ENCODE data around the gene RHOB. TPM values are rescaled to one million over a fixed set of nuclear protein-coding genes. Genes with fewer than 3 reads are reported as not detected.

The RHOB gene
- total RNA-seq, 1 donor from 2014 or later: 12.9 TPM

GRCh38 chr2:20429528-20429927, 17.3 kb upstream of the RHOB start:
- Mint-ChIP-seq H3K27ac (peak overlapping the region; percentile 71), H3K27me3 (no peaks in the 10 kb centered on the region), H3K4me3 (peak overlapping the region; percentile 20), H3K4me1 (peaks cover 55% of the 10 kb centered on the region), H3K36me3 (ENCODE audit: low read depth) (no peaks in the 10 kb centered on the region), H3K9me3 (no peaks in the 10 kb centered on the region)
- DNase-seq: no peak
- ChIA-PET CTCF (interaction anchor here (0.7 to 2.1 kb wide), 3 partner anchors 13 to 213 kb away, joined by 3 to 9 read pairs (median 4); no protein-coding TSS in a partner anchor), POLR2A (interaction anchor here (0.6 to 2.8 kb wide), 2 partner anchors 15 to 18 kb away, joined by 3 to 17 read pairs; partner anchors contain the start of gene RHOB)
- ATAC-seq (ENCODE audit: low read depth): peak; percentile 81
- intact Hi-C loops (cut with micrococcal nuclease): loop anchor here (2.0 kb wide), 1 partner anchor 17 kb away; the partner anchor contains the start of gene RHOB
- TF ChIP-seq CTCF (IDR thresholded peaks at IDR 0.05): no peak

DNA sequence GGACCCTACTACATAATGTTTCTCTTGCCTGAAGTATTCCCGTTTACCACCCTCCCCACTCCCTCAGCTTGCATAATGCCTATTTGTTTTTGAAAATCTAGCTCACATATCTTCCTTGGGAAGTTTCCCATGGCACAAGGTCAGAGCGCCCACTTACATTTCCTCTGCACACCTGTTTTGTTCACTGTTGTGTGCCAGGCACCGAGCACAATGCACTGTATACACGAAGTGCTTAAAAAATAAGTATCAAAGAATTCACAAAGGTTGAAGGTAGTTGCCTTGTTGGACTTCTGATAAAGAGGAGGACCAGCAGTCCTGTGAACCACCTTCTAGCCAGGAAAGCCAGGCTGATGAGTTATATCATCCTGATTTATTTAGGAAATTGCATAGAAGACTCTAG, 16.8 kb upstream of the RHOB start:
- H3K4me3 Mint-ChIP-seq: no peak overlapping the region
- peak overlapping the region; percentile 71 for H3K27ac Mint-ChIP-seq
- ATAC-seq (ENCODE audit: low read depth) (no peak), DNase-seq (no peak)
- peaks cover 50% of the 10 kb centered on the region for H3K4me1 Mint-ChIP-seq
- intact Hi-C loops (cut with micrococcal nuclease): no loop called here
- H3K36me3 Mint-ChIP-seq (ENCODE audit: low read depth): no peaks in the 10 kb centered on the region
- POLR2A ChIA-PET: interaction anchor here (0.6 to 2.8 kb wide), 2 partner anchors 15 to 17 kb away, joined by 3 to 17 read pairs; partner anchors contain the start of gene RHOB
- no peak for TF ChIP-seq CTCF (IDR thresholded peaks at IDR 0.05)
- H3K9me3 Mint-ChIP-seq: no peaks in the 10 kb centered on the region
- CTCF ChIA-PET: interaction anchor here (0.7 to 2.1 kb wide), 3 partner anchors 12 to 213 kb away, joined by 3 to 9 read pairs (median 4); no protein-coding TSS in a partner anchor
- no peaks in the 10 kb centered on the region for H3K27me3 Mint-ChIP-seq

DNA sequence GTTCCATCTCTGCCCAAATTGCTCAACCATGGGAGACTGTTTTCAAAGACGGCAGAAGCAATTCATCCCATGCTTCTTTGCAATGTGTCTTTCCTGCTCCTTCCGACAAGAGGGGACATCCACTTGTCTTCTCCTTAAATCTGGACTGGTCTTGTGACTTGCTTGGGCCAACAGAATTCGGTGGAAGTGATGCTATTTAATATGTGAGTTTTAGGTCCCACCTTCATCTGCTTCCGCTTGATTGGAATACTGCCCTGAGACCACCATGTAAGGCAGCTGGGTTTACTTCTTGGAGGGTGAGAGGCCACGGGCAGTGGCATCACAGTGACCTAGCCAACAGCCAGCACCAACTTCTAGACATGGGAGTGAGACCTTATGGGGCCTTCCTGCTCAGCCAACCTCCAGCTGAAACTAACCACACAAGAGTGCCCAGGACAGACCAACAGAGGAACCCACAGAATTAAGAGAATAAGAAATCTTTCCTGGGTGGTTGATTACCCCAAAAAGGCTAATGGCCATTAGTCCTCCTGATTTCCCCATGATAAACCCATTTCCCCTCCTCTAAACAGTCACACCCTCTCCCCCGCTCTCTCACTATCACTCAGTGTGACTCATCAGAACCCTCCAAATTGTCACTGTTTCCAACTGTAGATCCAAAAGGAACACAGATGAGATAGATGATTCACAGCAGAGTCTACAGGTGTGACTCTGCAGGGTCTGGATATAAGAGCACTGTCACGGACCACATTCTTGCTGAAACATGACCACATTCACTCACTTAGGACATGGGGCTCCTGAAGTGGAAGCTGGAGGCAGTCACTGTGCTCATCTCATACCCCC, 16.2 kb upstream of the RHOB start:
- POLR2A ChIA-PET: interaction anchor here (1.6 to 2.8 kb wide), 2 partner anchors 16 kb away, joined by 6 to 17 read pairs; partner anchors contain the start of gene RHOB
- intact Hi-C loops (cut with micrococcal nuclease): no loop called here
- no peak for TF ChIP-seq CTCF (IDR thresholded peaks at IDR 0.05)
- Mint-ChIP-seq H3K4me1 (peaks cover 44% of the 10 kb centered on the region), H3K36me3 (ENCODE audit: low read depth) (no peaks in the 10 kb centered on the region), H3K27me3 (no peaks in the 10 kb centered on the region), H3K9me3 (no peaks in the 10 kb centered on the region), H3K27ac (no peak overlapping the region), H3K4me3 (no peak overlapping the region)
- ATAC-seq (ENCODE audit: low read depth) (no peak), DNase-seq (no peak)
- CTCF ChIA-PET: interaction anchor here (2.1 kb wide), 1 partner anchor 212 kb away, joined by 9 read pairs; no protein-coding TSS in a partner anchor

DNA sequence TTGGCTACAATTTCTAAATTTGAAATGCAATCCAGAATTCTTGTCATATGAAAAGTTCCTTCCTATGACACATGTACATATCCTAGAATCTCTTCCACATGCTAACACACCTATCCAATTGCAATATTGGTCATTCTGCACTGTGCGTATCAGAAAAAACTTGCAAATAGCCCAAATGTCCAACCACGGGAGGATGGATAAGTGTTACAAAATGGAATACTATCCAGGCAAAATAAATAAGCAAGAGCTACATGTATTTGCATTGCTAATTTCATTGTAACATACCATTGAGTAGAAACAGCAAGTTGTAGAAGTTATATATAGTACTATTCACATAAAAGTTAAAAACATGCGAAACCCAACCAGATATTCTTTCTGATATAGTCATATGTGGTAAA, 15.6 kb upstream of the RHOB start:
- intact Hi-C loops (cut with micrococcal nuclease): no loop called here
- POLR2A ChIA-PET: interaction anchor here (1.6 kb wide), 1 partner anchor 15 kb away, joined by 6 read pairs; the partner anchor contains the start of gene RHOB
- CTCF ChIA-PET: interaction anchor here (2.1 kb wide), 1 partner anchor 211 kb away, joined by 9 read pairs; no protein-coding TSS in a partner anchor
- no peaks in the 10 kb centered on the region for H3K36me3 Mint-ChIP-seq (ENCODE audit: low read depth)
- peaks cover 38% of the 10 kb centered on the region for H3K4me1 Mint-ChIP-seq
- H3K9me3 Mint-ChIP-seq: no peaks in the 10 kb centered on the region
- no peak for TF ChIP-seq CTCF (IDR thresholded peaks at IDR 0.05)
- H3K27ac Mint-ChIP-seq: no peak overlapping the region
- ATAC-seq (ENCODE audit: low read depth): no peak
- H3K27me3 Mint-ChIP-seq: no peaks in the 10 kb centered on the region
- no peak overlapping the region for H3K4me3 Mint-ChIP-seq
- DNase-seq: no peak

- ChIA-PET POLR2A (interaction anchor here (1.6 kb wide), 1 partner anchor 15 kb away, joined by 6 read pairs; the partner anchor contains the start of gene RHOB), CTCF (interaction anchor here (2.1 kb wide), 1 partner anchor 211 kb away, joined by 9 read pairs; no protein-coding TSS in a partner anchor)
- Mint-ChIP-seq H3K4me1 (peaks cover 35% of the 10 kb centered on the region), H3K9me3 (no peaks in the 10 kb centered on the region), H3K27me3 (peaks cover 3% of the 10 kb centered on the region), H3K4me3 (no peak overlapping the region), H3K27ac (no peak overlapping the region), H3K36me3 (ENCODE audit: low read depth) (no peaks in the 10 kb centered on the region)
- ATAC-seq (ENCODE audit: low read depth): no peak
- DNase-seq: no peak
- TF ChIP-seq CTCF (IDR thresholded peaks at IDR 0.05): no peak
- intact Hi-C loops (cut with micrococcal nuclease): no loop called here
Measured at GRCh38 chr2:20431772-20432171, 15.1 kb upstream of the RHOB start.
